GM12878 (cell line): ENCODE measurements around the gene TPCN2. TPM values are rescaled to one million over a fixed set of nuclear protein-coding genes. Genes with fewer than 3 reads are reported as not detected.

Source experiments
- ATAC-seq: fragments of 200-7000 bp; cut with Tn5 transposase; 3 replicates; pipeline ENCODE4 v1.9.1; 2020; ENCODE audit warnings: mild to moderate bottlenecking, moderate library complexity
- BruUV-seq: library from RNA; stranded (reverse); fragments of 400-500 nt; replicated peaks from 2 replicates; lab custom pipeline; 2021; lab: Mats Ljungman, UMichigan
- CTCF ChIA-PET: fragments of 300-600 bp; sonication (Branson Sonifier 250); formaldehyde crosslinking; extraction: SDS; loops from one replicate; lab custom pipeline; 2021; ENCODE audit warnings: inconsistent platforms; lab: Yijun Ruan, JAX
- POLR2A ChIA-PET: fragments of 350-600 bp; formaldehyde crosslinking; extraction: SDS; loops from one replicate; lab custom pipeline; 2021; ENCODE audit warnings: inconsistent platforms; lab: Charles Lee
- RAD21 ChIA-PET: fragments of 300-600 bp; sonication (Branson Sonifier 250); formaldehyde crosslinking; loops from one replicate; lab custom pipeline; 2023; ENCODE audit warnings: antibody characterized with exemption; ENCODE audit not compliant: unreplicated experiment; lab: Charles Lee
- SMC1A ChIA-PET: fragments of 300-600 bp; sonication (Branson Sonifier 250); formaldehyde crosslinking; loops from one replicate; lab custom pipeline; 2023; ENCODE audit not compliant: unreplicated experiment, uncharacterized antibody; lab: Charles Lee
- DNase-seq: peaks from one replicate; pipeline ENCODE4 v3.0.0-alpha.2; 2011; ENCODE audit warnings: low read depth, low spot score
- FAIRE-seq: peaks from 3 replicates; lab custom pipeline; 2011; peaks lifted over from hg19 to GRCh38; lab: Jason Lieb, UNC
- H2AFZ ChIP-seq: 2 replicates; pipeline ENCODE4 v1.6.0; 2011; ENCODE audit warnings: low read depth, low read length, control low read depth; ENCODE audit not compliant: control insufficient read depth
- H3K27ac ChIP-seq: 2 replicates; pipeline ENCODE4 v1.5.1; 2011; ENCODE audit warnings: control low read depth; ENCODE audit not compliant: control insufficient read depth, insufficient read depth
- H3K27me3 ChIP-seq, 2 experiments: replicated peaks in 1 of 2; 2 replicates each; pipeline versions ENCODE4 v1.6.0 to v1.6.1; 2011; ENCODE audit warnings: low read length in 1 of 2; ENCODE audit not compliant: control insufficient read depth in 2 of 2, insufficient read depth in 2 of 2
- H3K36me3 ChIP-seq, 2 experiments: 2 replicates each; pipeline ENCODE4 v1.5.1; 2011; ENCODE audit warnings: low read length in 1 of 2; ENCODE audit not compliant: control insufficient read depth in 2 of 2, insufficient read depth in 2 of 2
- H3K4me1 ChIP-seq: 2 replicates; pipeline ENCODE4 v1.6.1; 2011; ENCODE audit warnings: mild to moderate bottlenecking, low read length, moderate library complexity, mixed read lengths; ENCODE audit not compliant: control insufficient read depth, insufficient read depth
- H3K4me2 ChIP-seq: 2 replicates; pipeline ENCODE4 v1.6.0; 2011; ENCODE audit warnings: control low read depth; ENCODE audit not compliant: control insufficient read depth, insufficient read depth
- H3K4me3 ChIP-seq: fragments of 200-600 bp; sonication (generic); 2 replicates; pipeline ENCODE4 v1.5.1; 2016
- H3K79me2 ChIP-seq: 2 replicates; pipeline ENCODE4 v1.6.0; 2011; ENCODE audit warnings: low read length; ENCODE audit not compliant: control insufficient read depth, insufficient read depth
- H3K9ac ChIP-seq: 2 replicates; pipeline ENCODE4 v1.8.0; 2011; ENCODE audit warnings: low read length, control low read depth, mixed read lengths; ENCODE audit not compliant: control insufficient read depth, insufficient read depth
- H3K9me3 ChIP-seq: replicated peaks from 3 replicates; pipeline ENCODE4 v1.5.1; 2011; ENCODE audit warnings: mild to moderate bottlenecking, low read length; ENCODE audit not compliant: control insufficient read depth, insufficient read depth
- H4K20me1 ChIP-seq: 2 replicates; pipeline ENCODE4 v1.6.0; 2011; ENCODE audit not compliant: control insufficient read depth, insufficient read depth
- BCL3 ChIP-seq: IDR thresholded peaks from 2 replicates; pipeline ENCODE4 v1.6.1; 2011; ENCODE audit warnings: borderline replicate concordance, low read depth, mild to moderate bottlenecking, moderate library complexity, low read length; ENCODE audit not compliant: insufficient read depth, poor library complexity, severe bottlenecking
- EGR1 ChIP-seq, 2 experiments: IDR thresholded peaks; 1 replicate in 1 of 2; 2 replicates in 1 of 2; pipeline ENCODE4 v1.6.1; 2011 to 2012; ENCODE audit warnings: low read depth in 2 of 2, low read length in 2 of 2, borderline replicate concordance in 1 of 2, mild to moderate bottlenecking in 1 of 2, moderate library complexity in 1 of 2
- PRDM15 ChIP-seq: fragments of 450-650 bp; formaldehyde crosslinking; IDR thresholded peaks from 2 replicates; pipeline ENCODE4 v1.4.0; 2020; ENCODE audit warnings: mild to moderate bottlenecking, moderate library complexity
- SIN3A ChIP-seq: IDR thresholded peaks from 2 replicates; pipeline ENCODE4 v1.6.1; 2012; ENCODE audit warnings: low read depth, low read length, improper control_type of control experiment
- SMC3 ChIP-seq: IDR thresholded peaks from 2 replicates; pipeline ENCODE4 v1.6.1; 2011; ENCODE audit warnings: low read length, improper control_type of control experiment, borderline replicate concordance
- SRF ChIP-seq, 2 experiments: IDR thresholded peaks; 2 replicates each; pipeline ENCODE4 v1.6.1; 2011; ENCODE audit warnings: low read depth in 2 of 2, low read length in 2 of 2, mild to moderate bottlenecking in 1 of 2, moderate library complexity in 1 of 2
- ZBTB4 ChIP-seq: fragments of 450-650 bp; formaldehyde crosslinking; IDR thresholded peaks from 2 replicates; pipeline ENCODE4 v1.4.0; 2022; ENCODE audit warnings: mild to moderate bottlenecking, moderate library complexity
- ZNF207 ChIP-seq: fragments of 450-650 bp; IDR thresholded peaks from 2 replicates; pipeline ENCODE4 v1.6.1; 2014; ENCODE audit warnings: antibody characterized with exemption, mild to moderate bottlenecking, borderline replicate concordance
- WGBS: methylation state at CpG from one replicate; pipeline ENCODE4 v1.1.6; 2016; ENCODE audit warnings: low lambda C conversion rate; ENCODE audit not compliant: insufficient replicate concordance, insufficient coverage; ENCODE audit errors: missing lambda C conversion rate; 5-methylcytosine and 5-hydroxymethylcytosine counted together
- in situ Hi-C: fragments of 300-500 bp; cut with MboI; formaldehyde crosslinking; loops from 9 replicates; pipeline ENCODE4 v1.14.3; 2018; ENCODE audit warnings: mixed read lengths
- intact Hi-C: fragments of 100-400 bp; cut with micrococcal nuclease; formaldehyde crosslinking; loops from one replicate; pipeline ENCODE4 v1.14.2; 2022; ENCODE audit not compliant: unreplicated experiment
- polyA plus RNA-seq, 11 experiments: library from polyadenylated mRNA; depleted of rRNA in 4 of 11; unstranded in 6 of 11; stranded (reverse) in 5 of 11; fragments of >200 nt; fragmentation: Nextera tagmentation in 4 of 11; fragmentation: Illumina TruSeq in 1 of 11; extraction: Ambion mirVana in 4 of 11; extraction: Trizol in 1 of 11; gene quantifications; 1 replicate in 1 of 11; 2 replicates in 10 of 11; pipeline versions ENCODE4 v1.2.1 to v1.2.3, GENCODE V29; 2011 to 2016; ENCODE audit warnings: inconsistent platforms in 2 of 11, missing spikeins in 2 of 11, low read depth in 1 of 11
- total RNA-seq, 4 experiments: library from RNA; depleted of rRNA in 3 of 4; stranded (reverse); fragments of >200 nt in 3 of 4; fragmentation: Illumina TruSeq in 1 of 4; extraction: Trizol in 1 of 4; gene quantifications; 2 replicates each; pipeline versions ENCODE4 v1.2.1 to v1.2.3, GENCODE V29; 2013 to 2021

TPCN2 gene
- total and polyA plus RNA-seq, 10 of the 15 experiments (the other 5 are each of a cell fraction or from before 2014, with no cell fraction given): 1.7 to 18.4 (median 8.4) TPM

GRCh38 chr11:69059985-69060384 is 11.3 kb downstream of the TPCN2 start:
- peaks cover under 1 to 19% of the 10 kb centered on the region in 2 experiments; a peak in 3 of 4 replicates for H3K36me3 ChIP-seq
- no peak overlapping the region for H2AFZ ChIP-seq
- DNase-seq: no peak
- in situ Hi-C loops: no loop called here
- H3K4me2 ChIP-seq: no peak overlapping the region
- no peak for ATAC-seq
- RAD21 ChIA-PET: no interaction called here
- peaks cover 6% of the 10 kb centered on the region for H3K79me2 ChIP-seq
- H3K4me3 ChIP-seq: no peak overlapping the region
- no peaks in the 10 kb centered on the region for H4K20me1 ChIP-seq
- BruUV-seq: no TSS peak
- no peaks in the 10 kb centered on the region for H3K9me3 ChIP-seq
- H3K27ac ChIP-seq: no peak overlapping the region
- TF ChIP-seq SMC3 (no peak), EGR1 (IDR thresholded peaks at IDR 0.05; ENCODE audit: borderline replicate concordance in 1 of 2, low read depth in 2 of 2, low read length in 2 of 2) (no peak), SRF (IDR thresholded peaks at IDR 0.05; ENCODE audit: low read depth in 2 of 2, low read length in 2 of 2) (no peak), PRDM15 (CRISPR knock-in tag) (no peak), ZNF207 (no peak), SIN3A (no peak), BCL3 (no peak), ZBTB4 (CRISPR knock-in tag) (no peak)
- 92% methylated on average over 12 of the region's 12 CpGs for WGBS
- peaks cover 18% of the 10 kb centered on the region for H3K4me1 ChIP-seq
- no peaks in the 10 kb centered on the region for H3K27me3 ChIP-seq
- CTCF ChIA-PET: no interaction called here
- SMC1A ChIA-PET: no interaction called here
- no peak overlapping the region for H3K9ac ChIP-seq
- intact Hi-C loops: loop anchor here (10.0 kb wide), 1 partner anchor 215 kb away; the partner anchor contains the start of gene CPT1A
- no peak for FAIRE-seq
- POLR2A ChIA-PET: interaction anchor here (0.6 to 1.6 kb wide), 2 partner anchors 10 to 11 kb away, joined by 4 read pairs; partner anchors contain the start of gene TPCN2
